SK-N-SH (cell line): Measurements from ENCODE around the gene PHF23. TPM values are rescaled to one million over a fixed set of nuclear protein-coding genes. Genes with fewer than 3 reads are reported as not detected.

Experiments
- CTCF ChIA-PET: fragments of 300-600, 350-600 bp; formaldehyde crosslinking; extraction: SDS; loops from one replicate; lab custom pipeline; 2021; lab: Yijun Ruan, JAX
- POLR2A ChIA-PET: fragments of 350-600 bp; sonication (Branson Sonifier 250); formaldehyde crosslinking; extraction: SDS; loops from one replicate; lab custom pipeline; 2020; ENCODE audit warnings: antibody characterized with exemption, inconsistent platforms; lab: Yijun Ruan, JAX
- DNase-seq: peaks from one replicate; pipeline ENCODE4 v3.0.0; 2012
- H2AFZ ChIP-seq: fragments of 200-600 bp; sonication (generic); 2 replicates; pipeline ENCODE4 v1.8.1; 2016; ENCODE audit warnings: antibody characterized with exemption, mild to moderate bottlenecking, low read depth
- H3F3A ChIP-seq: fragments of 200-600 bp; sonication (generic); replicated peaks from 2 replicates; pipeline ENCODE3; 2016; ENCODE audit warnings: antibody characterized with exemption, mild to moderate bottlenecking; ENCODE audit not compliant: insufficient read depth
- H3K27ac ChIP-seq, 2 experiments: fragments of 200-500 bp in 1 of 2; fragments of 200-600 bp in 1 of 2; sonication (Bioruptor generic) in 1 of 2; sonication (generic), shearing (Covaris generic) in 1 of 2; 2 replicates each; pipeline versions ENCODE4 v1.5.1 to v1.6.1; 2014 to 2016; ENCODE audit warnings: low read depth in 2 of 2, inconsistent platforms in 1 of 2, low read length in 1 of 2, mild to moderate bottlenecking in 1 of 2, mixed read lengths in 1 of 2
- H3K27me3 ChIP-seq: fragments of 200-600 bp; sonication (generic), shearing (Covaris generic); 2 replicates; pipeline ENCODE4 v1.6.1; 2016; ENCODE audit warnings: mixed run types; ENCODE audit not compliant: insufficient read depth
- H3K36me3 ChIP-seq, 2 experiments: fragments of 200-500 bp in 1 of 2; fragments of 200-600 bp in 1 of 2; sonication (Bioruptor generic) in 1 of 2; sonication (generic) in 1 of 2; replicated peaks in 1 of 2; 2 replicates each; pipeline versions ENCODE3 to v1.5.1; 2014 to 2016; ENCODE audit warnings: low read length in 1 of 2, mild to moderate bottlenecking in 1 of 2; ENCODE audit not compliant: insufficient read depth in 2 of 2, control insufficient read depth in 1 of 2
- H3K4me1 ChIP-seq, 2 experiments: fragments of 200-500 bp in 1 of 2; fragments of 200-600 bp in 1 of 2; sonication (Bioruptor generic) in 1 of 2; sonication (generic), shearing (Covaris generic) in 1 of 2; 2 replicates each; pipeline versions ENCODE4 v1.5.1 to v1.6.1; 2014 to 2016; ENCODE audit warnings: low read depth in 1 of 2, low read length in 1 of 2, mixed run types in 1 of 2; ENCODE audit not compliant: insufficient read depth in 2 of 2, control insufficient read depth in 1 of 2
- H3K4me2 ChIP-seq: fragments of 200-600 bp; sonication (generic), shearing (Covaris generic); 2 replicates; pipeline ENCODE4 v1.6.1; 2017; ENCODE audit warnings: mixed run types
- H3K4me3 ChIP-seq, 2 experiments: fragments of 200-500 bp in 1 of 2; fragments of 200-600 bp in 1 of 2; sonication (Bioruptor generic) in 1 of 2; sonication (generic), shearing (Covaris generic) in 1 of 2; 2 replicates each; pipeline versions ENCODE4 v1.5.1 to v1.8.1; 2014 to 2016; ENCODE audit warnings: low read depth in 2 of 2, inconsistent platforms in 1 of 2, low read length in 1 of 2, mild to moderate bottlenecking in 1 of 2, mixed read lengths in 1 of 2, moderate library complexity in 1 of 2
- H3K79me2 ChIP-seq: fragments of 200-600 bp; sonication (generic); 2 replicates; pipeline ENCODE4 v1.8.1; 2017; ENCODE audit warnings: mild to moderate bottlenecking; ENCODE audit not compliant: insufficient read depth
- H3K9ac ChIP-seq: fragments of 200-600 bp; sonication (generic); 2 replicates; pipeline ENCODE4 v1.6.1; 2017; ENCODE audit warnings: mixed run types
- H3K9me2 ChIP-seq: fragments of 200-600 bp; sonication (generic); 2 replicates; pipeline ENCODE4 v1.6.1; 2017; ENCODE audit warnings: mixed run types
- H3K9me3 ChIP-seq: fragments of 200-600 bp; sonication (generic); 2 replicates; pipeline ENCODE4 v1.6.1; 2017; ENCODE audit warnings: mixed run types, mild to moderate bottlenecking, moderate library complexity
- H4K20me1 ChIP-seq: fragments of 200-600 bp; sonication (generic); 2 replicates; pipeline ENCODE4 v1.6.1; 2017; ENCODE audit warnings: mild to moderate bottlenecking, mixed run types; ENCODE audit not compliant: insufficient read depth
- CHD2 ChIP-seq: fragments of 150-350 bp; IDR thresholded peaks from 2 replicates; pipeline ENCODE4 v1.6.1; 2018; ENCODE audit warnings: low read length; ENCODE audit not compliant: partially characterized antibody
- CTCF ChIP-seq: fragments of 200-600 bp; sonication (generic); IDR thresholded peaks from 2 replicates; pipeline ENCODE4 v1.6.1; 2017; ENCODE audit warnings: antibody characterized with exemption, mild to moderate bottlenecking, moderate library complexity
- EZH2phosphoT487 ChIP-seq: fragments of 200-600 bp; sonication (generic); IDR thresholded peaks from 2 replicates; pipeline ENCODE4 v1.6.1; 2017; ENCODE audit warnings: low read depth, mixed run types, mild to moderate bottlenecking, antibody characterized with exemption, moderate library complexity, borderline replicate concordance
- FOXJ3 ChIP-seq: sonication (generic); formaldehyde crosslinking; IDR thresholded peaks from 2 replicates; pipeline ENCODE4 v1.5.1; 2020; ENCODE audit warnings: mild to moderate bottlenecking, missing genetic modification reagents
- MEF2A ChIP-seq: IDR thresholded peaks from 2 replicates; pipeline ENCODE4 v1.4.0; 2012; ENCODE audit warnings: low read depth, borderline replicate concordance
- MXI1 ChIP-seq: IDR thresholded peaks from 2 replicates; pipeline ENCODE4 v1.6.1; 2012; ENCODE audit warnings: mild to moderate bottlenecking, low read depth, low read length, improper control_type of control experiment
- NFIC ChIP-seq: IDR thresholded peaks from 2 replicates; pipeline ENCODE4 v1.4.0; 2012; ENCODE audit warnings: borderline replicate concordance
- NRF1 ChIP-seq: IDR thresholded peaks from 2 replicates; pipeline ENCODE4 v1.6.1; 2012; ENCODE audit warnings: low read depth, mild to moderate bottlenecking, low read length
- RAD21 ChIP-seq: IDR thresholded peaks from 2 replicates; pipeline ENCODE4 v1.6.1; 2012; ENCODE audit warnings: mild to moderate bottlenecking, low read length
- RCOR1 ChIP-seq: fragments of 150-350 bp; IDR thresholded peaks from 2 replicates; pipeline ENCODE4 v1.6.1; 2017; ENCODE audit warnings: antibody characterized with exemption, low read length
- SIN3A ChIP-seq: IDR thresholded peaks from 2 replicates; pipeline ENCODE4 v1.6.1; 2012; ENCODE audit warnings: low read depth, mild to moderate bottlenecking, low read length, moderate library complexity, borderline replicate concordance
- SMC3 ChIP-seq: IDR thresholded peaks from 2 replicates; pipeline ENCODE4 v1.6.1; 2012; ENCODE audit warnings: low read depth, low read length, improper control_type of control experiment
- TCF12 ChIP-seq: IDR thresholded peaks from 2 replicates; pipeline ENCODE4 v1.4.0; 2012
- TEAD4 ChIP-seq: IDR thresholded peaks from 2 replicates; pipeline ENCODE4 v1.4.0; 2012; ENCODE audit warnings: mild to moderate bottlenecking, borderline replicate concordance; ENCODE audit not compliant: insufficient read depth
- YY1 ChIP-seq: IDR thresholded peaks from 2 replicates; pipeline ENCODE4 v1.4.0; 2012; ENCODE audit warnings: low read depth, mild to moderate bottlenecking
- WGBS: methylation state at CpG from one replicate; pipeline ENCODE4 v1.1.6; 2017; ENCODE audit warnings: low lambda C conversion rate; 5-methylcytosine and 5-hydroxymethylcytosine counted together
- polyA plus RNA-seq, 3 experiments: library from polyadenylated mRNA; depleted of rRNA; stranded (reverse); fragments of >200 nt; gene quantifications; 2 replicates each; pipeline ENCODE4 v1.2.3, GENCODE V29; 2012
- TF ChIP-seq, protein P1 (sequence below): IDR thresholded peaks from 2 replicates; pipeline ENCODE4; 2012
- TF ChIP-seq, protein P2 (sequence below): IDR thresholded peaks from 2 replicates; pipeline ENCODE4 v1.4.0; 2012; ENCODE audit warnings: low read depth
- TF ChIP-seq, protein P3 (sequence below): fragments of 150-350 bp; IDR thresholded peaks from 2 replicates; pipeline ENCODE4 v1.6.1; 2016; ENCODE audit warnings: mild to moderate bottlenecking, low read depth, low read length
- TF ChIP-seq, protein P4 (sequence below): fragments of 150-350 bp; IDR thresholded peaks from 2 replicates; pipeline ENCODE4 v1.6.1; 2017; ENCODE audit warnings: antibody characterized with exemption, low read length, low read depth, borderline replicate concordance

PHF23 gene
- polyA plus RNA-seq, 1 of the 3 experiments (the other 2 are of a cell fraction): 53.3 TPM

DNA sequence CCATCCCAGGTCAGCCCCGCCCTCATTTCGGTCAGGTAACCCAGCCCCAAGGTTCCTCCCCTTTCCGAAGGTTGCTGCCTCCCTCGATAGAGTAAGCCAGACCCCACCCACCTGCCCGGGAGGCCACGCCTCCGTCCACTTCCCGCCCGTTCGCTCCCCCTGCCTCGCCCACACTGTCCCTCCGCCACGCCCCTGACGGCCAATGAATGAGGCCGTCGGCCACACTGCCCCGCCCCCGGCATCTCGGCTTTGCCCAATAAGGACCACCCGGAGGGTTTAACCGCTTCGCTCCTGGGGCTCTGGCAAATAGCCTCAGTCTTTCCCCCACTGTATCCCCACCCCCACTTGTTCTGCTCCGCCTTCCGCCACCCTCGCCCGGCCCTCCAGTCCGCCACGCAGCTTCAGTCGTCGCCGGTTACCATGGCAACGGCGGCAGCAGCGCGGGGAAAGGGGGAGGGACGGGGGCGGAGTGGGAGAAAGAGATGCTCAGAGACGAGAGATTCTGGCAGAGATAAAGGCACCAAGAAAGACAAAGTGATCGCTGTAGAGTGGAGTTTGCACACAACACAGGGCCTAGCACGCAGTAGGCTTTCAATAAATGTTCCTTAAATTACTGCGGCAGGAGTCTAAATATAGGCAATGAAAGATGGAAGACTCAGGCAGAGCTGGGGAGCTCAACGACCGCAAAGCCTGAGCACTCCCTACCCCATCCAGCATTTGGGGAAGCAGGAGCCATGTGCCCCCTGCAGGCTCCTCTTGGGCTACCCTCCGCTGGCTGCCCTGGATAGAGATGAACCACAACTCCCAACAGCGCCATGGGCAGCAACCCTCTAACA, 24.7 kb downstream of the PHF23 start (continued):
- TF ChIP-seq, protein P1, sequence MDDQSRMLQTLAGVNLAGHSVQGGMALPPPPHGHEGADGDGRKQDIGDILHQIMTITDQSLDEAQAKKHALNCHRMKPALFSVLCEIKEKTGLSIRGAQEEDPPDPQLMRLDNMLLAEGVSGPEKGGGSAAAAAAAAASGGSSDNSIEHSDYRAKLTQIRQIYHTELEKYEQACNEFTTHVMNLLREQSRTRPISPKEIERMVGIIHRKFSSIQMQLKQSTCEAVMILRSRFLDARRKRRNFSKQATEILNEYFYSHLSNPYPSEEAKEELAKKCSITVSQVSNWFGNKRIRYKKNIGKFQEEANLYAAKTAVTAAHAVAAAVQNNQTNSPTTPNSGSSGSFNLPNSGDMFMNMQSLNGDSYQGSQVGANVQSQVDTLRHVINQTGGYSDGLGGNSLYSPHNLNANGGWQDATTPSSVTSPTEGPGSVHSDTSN: peak; percentile 53
- TF ChIP-seq SIN3A (peak; percentile 10; the same call in 1 of the 2 replicates), EZH2phosphoT487 (no peak), MEF2A (no peak), TEAD4 (no peak), SMC3 (no peak), TCF12 (no peak), RCOR1 (no peak), FOXJ3 (CRISPR knock-in tag) (no peak), NFIC (no peak)
- TF ChIP-seq, protein P2, sequence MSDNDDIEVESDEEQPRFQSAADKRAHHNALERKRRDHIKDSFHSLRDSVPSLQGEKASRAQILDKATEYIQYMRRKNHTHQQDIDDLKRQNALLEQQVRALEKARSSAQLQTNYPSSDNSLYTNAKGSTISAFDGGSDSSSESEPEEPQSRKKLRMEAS: peak; percentile 52; the same call in 1 of the 2 replicates
- TF ChIP-seq, protein P3, sequence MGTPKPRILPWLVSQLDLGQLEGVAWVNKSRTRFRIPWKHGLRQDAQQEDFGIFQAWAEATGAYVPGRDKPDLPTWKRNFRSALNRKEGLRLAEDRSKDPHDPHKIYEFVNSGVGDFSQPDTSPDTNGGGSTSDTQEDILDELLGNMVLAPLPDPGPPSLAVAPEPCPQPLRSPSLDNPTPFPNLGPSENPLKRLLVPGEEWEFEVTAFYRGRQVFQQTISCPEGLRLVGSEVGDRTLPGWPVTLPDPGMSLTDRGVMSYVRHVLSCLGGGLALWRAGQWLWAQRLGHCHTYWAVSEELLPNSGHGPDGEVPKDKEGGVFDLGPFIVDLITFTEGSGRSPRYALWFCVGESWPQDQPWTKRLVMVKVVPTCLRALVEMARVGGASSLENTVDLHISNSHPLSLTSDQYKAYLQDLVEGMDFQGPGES: peak; percentile 47; the same call in 1 of the 2 replicates
- TF ChIP-seq, all 33 proteins: peak for 12

DNA sequence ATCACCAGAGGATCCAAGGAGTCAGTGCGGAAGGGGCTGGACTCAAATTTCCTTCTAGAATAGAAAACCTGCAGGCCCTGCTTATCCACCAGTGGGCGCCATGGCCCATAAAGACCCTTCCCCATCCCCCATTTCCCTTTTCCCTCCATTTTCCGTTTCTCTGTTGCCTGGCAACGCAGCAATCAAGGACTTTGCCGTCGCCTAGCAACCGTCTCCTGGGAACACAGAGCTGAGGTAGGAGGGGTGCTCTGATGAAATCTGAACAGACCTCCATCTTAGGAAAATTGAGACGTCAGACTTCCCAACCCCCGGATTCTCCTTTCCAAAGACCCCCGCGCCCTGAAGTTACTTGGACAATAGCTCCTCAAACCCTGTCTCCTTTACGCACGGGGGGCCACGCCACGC, 25.4 kb downstream of the PHF23 start:
- Histone ChIP-seq H3K9me2 (no peaks in the 10 kb centered on the region), H3K27me3 (no peaks in the 10 kb centered on the region), H3K27ac (peak overlapping the region; percentile 86 to 88), H3K4me2 (peak overlapping the region; percentile 97)
- WGBS: 7% methylated on average over 15 of the region's 15 CpGs
- TF ChIP-seq CHD2 (peak; percentile 88), SIN3A (0 out of 2 replicates have a peak, but pooled peaks have one; percentile 6), NFIC (no peak), SMC3 (peak; percentile 34; the same call in 1 of the 2 replicates), NRF1 (no peak), RAD21 (peak; percentile 58; the same call in 1 of the 2 replicates), YY1 (0 out of 2 replicates have a peak, but pooled peaks have one; percentile 3), MXI1 (peak; percentile 95), CTCF (peak; percentile 64)
- TF ChIP-seq, protein P4, sequence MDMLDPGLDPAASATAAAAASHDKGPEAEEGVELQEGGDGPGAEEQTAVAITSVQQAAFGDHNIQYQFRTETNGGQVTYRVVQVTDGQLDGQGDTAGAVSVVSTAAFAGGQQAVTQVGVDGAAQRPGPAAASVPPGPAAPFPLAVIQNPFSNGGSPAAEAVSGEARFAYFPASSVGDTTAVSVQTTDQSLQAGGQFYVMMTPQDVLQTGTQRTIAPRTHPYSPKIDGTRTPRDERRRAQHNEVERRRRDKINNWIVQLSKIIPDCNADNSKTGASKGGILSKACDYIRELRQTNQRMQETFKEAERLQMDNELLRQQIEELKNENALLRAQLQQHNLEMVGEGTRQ: no peak
- TF ChIP-seq, all 33 proteins: peak for 7
- Histone ChIP-seq H3K4me1 (peaks cover 24 to 49% of the 10 kb centered on the region in 2 experiments; a peak in 3 of 4 replicates), H4K20me1 (peaks cover 40% of the 10 kb centered on the region), H3K79me2 (peaks cover 64% of the 10 kb centered on the region), H2AFZ (no peak overlapping the region), H3K9me3 (no peaks in the 10 kb centered on the region), H3F3A (peaks cover 34% of the 10 kb centered on the region), H3K36me3 (no peaks in the 10 kb centered on the region), H3K9ac (0 out of 2 replicates have a peak overlapping the region, but pooled peaks have one; percentile 47), H3K4me3 (peak overlapping the region; percentile 56 to 64)
- POLR2A ChIA-PET: interaction anchor here (0.9 to 1.7 kb wide), 5 partner anchors 11 to 201 kb away, joined by 3 to 6 read pairs (median 3); partner anchors contain the start of genes DVL2, PHF23, RNASEK and SLC16A13
- CTCF ChIA-PET: interaction anchor here (0.5 to 3.7 kb wide), 23 partner anchors 9 to 170 kb away, joined by 3 to 37 read pairs (median 5); partner anchors contain the start of genes CTDNEP1, DVL2, GABARAP and SLC16A11
- DNase-seq: peak; percentile 86
